Testis (tissue), 2 donors: ENCODE results near the gene MAP2K3.
"Not testable (repeated sequence)": the region's sequence is repeated elsewhere in the genome, so short reads cannot be mapped to it uniquely, and the experiment has no call there.

Experiments used
- POLR2A ChIP-seq: fragments of 450-650 bp; IDR thresholded peaks from one replicate; pipeline ENCODE4 v1.6.1; 2017; ENCODE audit warnings: antibody characterized with exemption, mild to moderate bottlenecking, moderate library complexity
- TF ChIP-seq, protein P1 (sequence below), 3 experiments: fragments of 450-650 bp in 2 of 3; fragments of 200-600 bp in 1 of 3; sonication (generic) in 1 of 3; IDR thresholded peaks; one replicate each; pipeline ENCODE4 v1.5.1; 2016 to 2019; ENCODE audit warnings: antibody characterized with exemption in 3 of 3, mild to moderate bottlenecking in 2 of 3, moderate library complexity in 1 of 3

- TF ChIP-seq, protein P1, sequence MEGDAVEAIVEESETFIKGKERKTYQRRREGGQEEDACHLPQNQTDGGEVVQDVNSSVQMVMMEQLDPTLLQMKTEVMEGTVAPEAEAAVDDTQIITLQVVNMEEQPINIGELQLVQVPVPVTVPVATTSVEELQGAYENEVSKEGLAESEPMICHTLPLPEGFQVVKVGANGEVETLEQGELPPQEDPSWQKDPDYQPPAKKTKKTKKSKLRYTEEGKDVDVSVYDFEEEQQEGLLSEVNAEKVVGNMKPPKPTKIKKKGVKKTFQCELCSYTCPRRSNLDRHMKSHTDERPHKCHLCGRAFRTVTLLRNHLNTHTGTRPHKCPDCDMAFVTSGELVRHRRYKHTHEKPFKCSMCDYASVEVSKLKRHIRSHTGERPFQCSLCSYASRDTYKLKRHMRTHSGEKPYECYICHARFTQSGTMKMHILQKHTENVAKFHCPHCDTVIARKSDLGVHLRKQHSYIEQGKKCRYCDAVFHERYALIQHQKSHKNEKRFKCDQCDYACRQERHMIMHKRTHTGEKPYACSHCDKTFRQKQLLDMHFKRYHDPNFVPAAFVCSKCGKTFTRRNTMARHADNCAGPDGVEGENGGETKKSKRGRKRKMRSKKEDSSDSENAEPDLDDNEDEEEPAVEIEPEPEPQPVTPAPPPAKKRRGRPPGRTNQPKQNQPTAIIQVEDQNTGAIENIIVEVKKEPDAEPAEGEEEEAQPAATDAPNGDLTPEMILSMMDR (IDR thresholded peaks at IDR 0.05) = not testable (repeated sequence)
- TF ChIP-seq POLR2A = not testable (repeated sequence)
These were observed 32.5 kb downstream of the MAP2K3 start for GRCh38 chr17:21316887-21317500.
